A673 (cell line): ENCODE measurements around the gene FAM110D. TPM values are rescaled to one million over a fixed set of nuclear protein-coding genes. Genes with fewer than 3 reads are reported as not detected.

ENCODE experiments used
- BruUV-seq: library from RNA; stranded (reverse); fragments of 400-500 nt; replicated peaks from 2 replicates; lab custom pipeline; 2021; lab: Mats Ljungman, UMichigan
- CTCF ChIA-PET: fragments of 300-600 bp; sonication (Branson Sonifier 250); formaldehyde crosslinking; loops from one replicate; lab custom pipeline; 2022; ENCODE audit warnings: antibody characterized with exemption; lab: Charles Lee
- POLR2A ChIA-PET: fragments of 300-600 bp; sonication (Branson Sonifier 250); formaldehyde crosslinking; loops from one replicate; lab custom pipeline; 2022; ENCODE audit warnings: antibody characterized with exemption; ENCODE audit not compliant: low non-redundant PET; lab: Charles Lee
- DNase-seq: peaks from one replicate; pipeline ENCODE4 v3.0.0-alpha.2; 2015; ENCODE audit warnings: low spot score
- H3K27ac ChIP-seq: fragments of 200-600 bp; sonication (generic); 2 replicates; pipeline ENCODE4 v1.5.1; 2016; ENCODE audit warnings: mixed run types, low read depth, mild to moderate bottlenecking, mixed read lengths, antibody characterized with exemption, low read length; ENCODE audit not compliant: poor library complexity, severe bottlenecking
- H3K27me3 ChIP-seq: fragments of 200-600 bp; sonication (generic); replicated peaks from 2 replicates; pipeline ENCODE4 v1.6.1; 2017; ENCODE audit warnings: mixed run types, low read depth, mild to moderate bottlenecking, mixed read lengths, antibody characterized with exemption, low read length; ENCODE audit not compliant: insufficient read depth, poor library complexity
- H3K36me3 ChIP-seq: fragments of 200-600 bp; sonication (generic); 2 replicates; pipeline ENCODE4 v1.6.1; 2016; ENCODE audit warnings: mixed run types, mild to moderate bottlenecking, mixed read lengths, antibody characterized with exemption, low read length; ENCODE audit not compliant: insufficient read depth, poor library complexity, severe bottlenecking
- H3K4me1 ChIP-seq: fragments of 200-600 bp; sonication (generic); 2 replicates; pipeline ENCODE4 v1.6.1; 2017; ENCODE audit warnings: mixed run types, mild to moderate bottlenecking, mixed read lengths, antibody characterized with exemption, low read length; ENCODE audit not compliant: insufficient read depth, poor library complexity, severe bottlenecking
- H3K4me3 ChIP-seq: fragments of 200-600 bp; sonication (generic); 2 replicates; pipeline ENCODE4 v1.5.1; 2016; ENCODE audit warnings: low read depth, mixed run types, mild to moderate bottlenecking, mixed read lengths, low read length; ENCODE audit not compliant: poor library complexity, severe bottlenecking
- H3K9me3 ChIP-seq: fragments of 200-600 bp; sonication (generic); 2 replicates; pipeline ENCODE4 v1.6.1; 2016; ENCODE audit warnings: mixed run types, low read depth, mild to moderate bottlenecking, mixed read lengths, antibody characterized with exemption, low read length; ENCODE audit not compliant: poor library complexity, severe bottlenecking
- CTCF ChIP-seq: fragments of 300-800, 200-600 bp; sonication (generic); conservative IDR thresholded peaks from 2 replicates; pipeline ENCODE4 v1.5.1; 2017; ENCODE audit warnings: low read depth, mild to moderate bottlenecking, antibody characterized with exemption, low read length, moderate library complexity, mixed read lengths
- EZH2 ChIP-seq: fragments of 200-600 bp; sonication (generic); IDR thresholded peaks from 2 replicates; pipeline ENCODE4 v1.6.1; 2017; ENCODE audit warnings: borderline replicate concordance, low read depth, mild to moderate bottlenecking, mixed read lengths, antibody characterized with exemption, low read length; ENCODE audit not compliant: poor library complexity, severe bottlenecking
- intact Hi-C: fragments of 100-400 bp; cut with micrococcal nuclease; formaldehyde crosslinking; loops from one replicate; pipeline ENCODE4 v1.10.0; 2022; ENCODE audit not compliant: unreplicated experiment
- total RNA-seq: library from RNA; stranded (reverse); gene quantifications from 2 replicates; pipeline ENCODE4 v1.2.3, GENCODE V29; 2021

FAM110D gene
- total RNA-seq, 1 experiment from 2014 or later, result 0.64 TPM

DNA sequence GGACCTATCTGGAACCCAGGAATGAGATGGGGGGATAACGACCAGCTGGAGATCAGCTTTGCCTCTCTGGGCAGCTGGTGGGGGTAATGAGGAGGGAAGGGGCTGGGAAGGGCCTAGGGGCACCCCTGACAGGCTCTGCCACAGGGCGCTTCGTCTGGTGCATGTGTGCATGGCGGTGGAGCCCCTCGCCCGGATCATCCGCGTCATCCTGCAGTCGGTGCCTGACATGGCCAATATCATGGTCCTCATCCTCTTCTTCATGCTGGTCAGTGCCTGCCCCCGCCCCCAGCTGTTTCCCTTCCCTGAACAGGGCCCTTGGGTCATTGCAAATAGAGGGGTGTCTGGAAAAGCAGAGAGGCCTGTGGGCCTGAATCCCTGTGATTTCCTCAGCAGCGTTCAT lies 38.9 kb downstream of the FAM110D start:
- ChIA-PET POLR2A (no interaction called here), CTCF (no interaction called here)
- BruUV-seq, result no TSS peak

DNA sequence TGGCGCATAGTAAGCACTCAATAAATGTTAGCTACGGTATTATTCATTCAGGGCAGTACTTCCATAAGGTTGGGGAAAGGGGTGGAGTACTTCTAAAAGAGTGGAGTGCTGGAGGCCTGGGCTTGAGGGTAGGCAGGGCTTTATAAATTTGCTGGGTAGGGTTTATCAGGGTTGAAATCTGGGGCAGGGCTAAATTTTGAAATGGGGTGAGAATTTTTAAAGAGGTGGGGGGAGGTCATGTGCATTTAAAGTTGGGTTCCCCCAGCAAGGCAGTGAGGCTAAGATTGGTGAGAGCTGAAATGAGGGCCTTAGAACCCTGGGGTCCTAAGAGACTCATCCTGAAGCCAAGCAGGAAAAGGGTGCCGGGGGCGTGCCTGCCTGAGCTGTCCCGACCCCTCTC lies 41.5 kb downstream of the FAM110D start:
- Histone ChIP-seq H3K4me3 (no peak overlapping the region), H3K4me1 (no peaks in the 10 kb centered on the region), H3K9me3 (no peaks in the 10 kb centered on the region), H3K27me3 (no peaks in the 10 kb centered on the region), H3K27ac (no peak overlapping the region), H3K36me3 (no peaks in the 10 kb centered on the region)
- no peak for DNase-seq
- ChIA-PET CTCF (interaction anchor here (0.6 kb wide), 1 partner anchor 201 kb away, joined by 7 read pairs; no protein-coding TSS in a partner anchor), POLR2A (no interaction called here)
- intact Hi-C loops, result no loop called here
- no TSS peak for BruUV-seq
- no peak for TF ChIP-seq EZH2
- TF ChIP-seq CTCF, result no peak

More for the DNA sequence above, 38.9 kb downstream of the FAM110D start:
- intact Hi-C loops, result no loop called here
- Histone ChIP-seq H3K27me3 (no peaks in the 10 kb centered on the region), H3K9me3 (no peaks in the 10 kb centered on the region), H3K4me3 (no peak overlapping the region), H3K4me1 (no peaks in the 10 kb centered on the region), H3K27ac (no peak overlapping the region), H3K36me3 (no peaks in the 10 kb centered on the region)
- no peak for TF ChIP-seq CTCF
- DNase-seq, result no peak

DNA sequence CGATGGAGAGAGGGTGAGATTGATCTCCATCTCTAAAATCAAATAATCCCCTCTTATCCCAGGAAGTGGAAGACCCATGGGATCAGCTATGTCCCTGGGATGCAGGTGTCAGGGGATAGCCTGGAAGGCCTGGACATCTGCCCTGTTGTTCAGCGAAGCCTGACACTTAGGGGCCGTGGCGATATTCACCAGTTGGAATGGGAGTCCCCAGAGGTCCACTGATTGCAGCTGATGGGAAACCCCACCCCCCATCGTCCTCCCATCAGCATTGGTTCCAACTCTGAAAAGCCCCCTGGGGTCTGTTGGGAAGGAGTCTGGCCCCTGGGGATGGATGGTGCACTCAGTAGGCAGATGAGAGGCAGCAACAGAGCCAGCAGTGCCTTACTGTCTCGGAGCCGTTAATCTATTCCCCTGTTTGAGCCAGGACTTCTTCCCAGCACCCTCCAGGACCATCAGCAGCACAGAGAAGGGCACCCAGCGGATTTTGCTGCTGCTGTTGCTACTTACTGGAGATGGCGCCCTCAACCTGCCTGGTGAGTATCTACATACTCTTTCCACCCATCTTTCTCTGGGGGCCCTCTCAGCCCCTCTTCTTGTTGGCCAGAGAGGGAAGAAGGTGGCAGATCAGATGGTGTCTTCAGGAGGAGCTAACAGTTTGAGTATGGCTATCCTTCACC lies 44.9 kb downstream of the FAM110D start:
- intact Hi-C loops, result no loop called here
- Histone ChIP-seq H3K4me1 (no peaks in the 10 kb centered on the region), H3K4me3 (no peak overlapping the region), H3K36me3 (no peaks in the 10 kb centered on the region), H3K9me3 (no peaks in the 10 kb centered on the region), H3K27ac (no peak overlapping the region), H3K27me3 (no peaks in the 10 kb centered on the region)
- POLR2A ChIA-PET, result no interaction called here
- DNase-seq, result no peak
- no TSS peak for BruUV-seq
- TF ChIP-seq EZH2 (no peak), CTCF (no peak)
- CTCF ChIA-PET, result no interaction called here
